NOMO-1 treated with DMSO at 0.1 percent for 48 hours (cell line): Measurements from ENCODE around the gene CAPN12.

ENCODE experiments used
- DNase-seq: peaks from one replicate; lab custom pipeline; 2025; ENCODE audit not compliant: unreplicated experiment; lab: John Stamatoyannopoulos, UW

The CAPN12 gene

DNA sequence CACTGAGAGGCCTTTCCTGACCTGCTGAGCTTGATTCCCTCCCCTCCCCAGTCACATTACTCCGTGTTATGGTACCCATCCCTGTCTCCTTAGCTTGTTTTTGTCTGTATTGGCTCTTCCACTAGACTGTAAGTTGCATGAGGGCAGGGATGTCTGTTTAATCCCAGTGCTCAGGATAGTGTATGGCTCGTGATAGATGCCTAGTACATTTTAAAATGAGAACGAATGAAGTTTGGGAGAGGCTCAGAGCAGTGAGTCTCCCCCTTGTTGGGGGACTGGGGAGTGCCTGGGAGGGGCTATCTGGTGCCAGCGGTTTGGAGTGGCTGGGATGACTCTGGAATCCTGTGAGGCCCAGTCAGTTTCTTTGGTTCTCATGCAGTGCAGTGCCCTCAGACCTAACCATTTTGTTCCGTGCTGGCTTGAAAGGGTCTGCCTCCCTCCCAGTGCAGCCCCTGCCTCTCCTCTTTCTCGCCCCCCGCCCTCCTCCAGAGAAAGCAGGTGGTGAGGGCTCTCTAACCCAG, 61.3 kb downstream of the CAPN12 start:
- DNase-seq, result no peak

DNA sequence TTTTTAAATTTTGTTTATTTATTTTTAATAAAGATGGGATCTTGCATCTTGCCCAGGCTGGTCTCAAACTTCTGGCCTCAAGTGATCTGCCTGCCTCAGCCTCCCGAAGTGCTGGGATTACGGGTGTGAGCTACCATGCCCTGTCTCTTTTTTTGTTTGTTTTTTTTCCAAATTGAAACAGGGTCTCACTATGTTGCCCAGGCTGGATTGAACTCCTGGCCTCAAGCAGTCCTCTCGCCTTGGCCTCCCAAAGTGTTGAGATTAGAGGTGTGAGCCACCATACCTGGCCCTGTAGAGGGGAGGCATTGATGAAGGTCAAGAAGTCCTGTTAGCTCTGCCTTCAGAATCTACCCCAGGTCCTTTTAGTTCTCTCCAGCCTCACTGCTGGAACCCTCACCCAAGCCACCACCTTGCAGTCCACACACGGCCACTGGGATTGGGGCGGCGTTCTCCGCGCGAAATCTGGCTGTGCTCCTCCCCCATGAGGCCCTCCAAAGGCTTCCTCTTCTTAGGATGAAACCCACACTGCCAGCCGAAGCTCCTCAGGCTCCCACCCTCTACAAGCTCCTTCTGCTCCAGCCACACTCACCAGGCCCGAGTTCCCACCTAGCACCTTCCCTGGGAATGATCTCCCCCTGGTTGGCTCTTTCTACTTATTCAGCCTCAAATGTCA, 61.9 kb downstream of the CAPN12 start:
- DNase-seq, result no peak
